Peyer's patch (tissue), 4 donors: Measurements from ENCODE around the gene DOCK9. TPM values are rescaled to one million over a fixed set of nuclear protein-coding genes. Genes with fewer than 3 reads are reported as not detected.

Source experiments
- DNase-seq, 3 donors: peaks; one replicate each; pipeline ENCODE4 v3.0.0-alpha.2; 2017 to 2019
- H3K27ac ChIP-seq, 4 donors: fragments of 200-600 bp; sonication (generic); one replicate each; pipeline ENCODE4 v1.5.1; 2016 to 2019
- H3K27me3 ChIP-seq, 2 donors: fragments of 200-600 bp; sonication (generic); one replicate each; pipeline ENCODE4 v1.5.1; 2019
- H3K36me3 ChIP-seq, 3 donors: fragments of 200-600 bp; sonication (generic); one replicate each; pipeline ENCODE4 v1.5.1; 2016 to 2019
- H3K4me1 ChIP-seq, 4 donors: fragments of 200-600 bp; sonication (generic); one replicate each; pipeline ENCODE4 v1.5.1; 2016 to 2019
- H3K4me3 ChIP-seq, 4 donors: fragments of 200-600 bp; sonication (generic); 1 replicate in 3 of 4; 2 replicates in 1 of 4; pipeline ENCODE4 v1.5.1; 2016 to 2019; ENCODE audit warnings: mild to moderate bottlenecking in 1 of 4
- H3K9me3 ChIP-seq, 4 donors: fragments of 200-600 bp; sonication (generic); one replicate each; pipeline ENCODE4 v1.5.1; 2016 to 2019; ENCODE audit warnings: mild to moderate bottlenecking in 1 of 4
- POLR2A ChIP-seq, 2 donors: fragments of 450-650 bp; IDR thresholded peaks; one replicate each; pipeline ENCODE4 v1.5.1; 2017; ENCODE audit warnings: antibody characterized with exemption in 2 of 2, mild to moderate bottlenecking in 2 of 2, moderate library complexity in 2 of 2
- total RNA-seq, 4 donors: library from RNA; depleted of rRNA; stranded (reverse); fragments of >200 nt; gene quantifications; one replicate each; pipeline ENCODE4 v1.1.0, GENCODE V29; 2016
- TF ChIP-seq, protein P1 (sequence below), 6 experiments: fragments of 450-650 bp in 4 of 6; fragments of 200-600 bp in 2 of 6; sonication (generic) in 1 of 6; IDR thresholded peaks; one replicate each; pipeline ENCODE4 v1.5.1; 2017 to 2019; ENCODE audit warnings: antibody characterized with exemption in 6 of 6, mild to moderate bottlenecking in 3 of 6, moderate library complexity in 1 of 6

DOCK9 gene
- total RNA-seq, 4 donors from 2014 or later, result 52.5 to 166 (median 54.2) TPM

- peaks cover 0 to 42% (median 0%) of the 10 kb centered on the region in 3 donors for H3K36me3 ChIP-seq
These were observed 104.4 kb downstream of the DOCK9 start for GRCh38 chr13:98873377-98874028.

DNA sequence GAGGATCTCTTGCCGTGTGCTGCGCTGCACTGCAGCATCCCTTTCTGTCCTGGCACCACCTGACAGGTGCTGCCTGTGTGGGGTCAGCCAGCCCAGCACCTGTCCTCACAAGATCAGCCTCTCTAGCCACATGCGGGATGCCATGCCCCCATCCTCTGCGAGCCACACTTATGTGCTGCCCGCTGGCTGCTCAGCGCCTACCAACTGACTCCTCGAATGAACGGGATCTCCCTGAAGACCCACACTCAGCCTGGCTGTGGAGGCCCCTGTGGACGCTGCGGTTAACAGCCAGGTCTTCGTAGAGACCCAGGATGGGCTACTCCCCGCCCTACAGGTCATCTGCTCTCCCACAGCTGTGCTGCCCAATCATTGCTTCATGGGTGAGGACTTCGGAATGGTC lies 106.1 kb downstream of the DOCK9 start:
- Histone ChIP-seq H3K4me3 (no peak overlapping the region), H3K27ac (no peak overlapping the region), H3K4me1 (no peaks in the 10 kb centered on the region), H3K27me3 (no peaks in the 10 kb centered on the region), H3K36me3 (peaks cover 0 to 45% (median 0%) of the 10 kb centered on the region in 3 donors), H3K9me3 (peaks cover 0 to 8% (median 0%) of the 10 kb centered on the region in 4 donors)
- DNase-seq, result no peak
- no peak for TF ChIP-seq POLR2A (IDR thresholded peaks at IDR 0.05)

More at GRCh38 chr13:98873377-98874028, 104.4 kb downstream of the DOCK9 start:
- peaks cover 0 to 8% (median 0%) of the 10 kb centered on the region in 4 donors for H3K9me3 ChIP-seq
- no peaks in the 10 kb centered on the region for H3K4me1 ChIP-seq
- TF ChIP-seq POLR2A (IDR thresholded peaks at IDR 0.05), result no peak
- TF ChIP-seq, protein P1, sequence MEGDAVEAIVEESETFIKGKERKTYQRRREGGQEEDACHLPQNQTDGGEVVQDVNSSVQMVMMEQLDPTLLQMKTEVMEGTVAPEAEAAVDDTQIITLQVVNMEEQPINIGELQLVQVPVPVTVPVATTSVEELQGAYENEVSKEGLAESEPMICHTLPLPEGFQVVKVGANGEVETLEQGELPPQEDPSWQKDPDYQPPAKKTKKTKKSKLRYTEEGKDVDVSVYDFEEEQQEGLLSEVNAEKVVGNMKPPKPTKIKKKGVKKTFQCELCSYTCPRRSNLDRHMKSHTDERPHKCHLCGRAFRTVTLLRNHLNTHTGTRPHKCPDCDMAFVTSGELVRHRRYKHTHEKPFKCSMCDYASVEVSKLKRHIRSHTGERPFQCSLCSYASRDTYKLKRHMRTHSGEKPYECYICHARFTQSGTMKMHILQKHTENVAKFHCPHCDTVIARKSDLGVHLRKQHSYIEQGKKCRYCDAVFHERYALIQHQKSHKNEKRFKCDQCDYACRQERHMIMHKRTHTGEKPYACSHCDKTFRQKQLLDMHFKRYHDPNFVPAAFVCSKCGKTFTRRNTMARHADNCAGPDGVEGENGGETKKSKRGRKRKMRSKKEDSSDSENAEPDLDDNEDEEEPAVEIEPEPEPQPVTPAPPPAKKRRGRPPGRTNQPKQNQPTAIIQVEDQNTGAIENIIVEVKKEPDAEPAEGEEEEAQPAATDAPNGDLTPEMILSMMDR (IDR thresholded peaks at IDR 0.05), result no peak
- DNase-seq, result no peak
- no peaks in the 10 kb centered on the region for H3K27me3 ChIP-seq
- H3K4me3 ChIP-seq, result no peak overlapping the region
- H3K27ac ChIP-seq, result no peak overlapping the region

DNA sequence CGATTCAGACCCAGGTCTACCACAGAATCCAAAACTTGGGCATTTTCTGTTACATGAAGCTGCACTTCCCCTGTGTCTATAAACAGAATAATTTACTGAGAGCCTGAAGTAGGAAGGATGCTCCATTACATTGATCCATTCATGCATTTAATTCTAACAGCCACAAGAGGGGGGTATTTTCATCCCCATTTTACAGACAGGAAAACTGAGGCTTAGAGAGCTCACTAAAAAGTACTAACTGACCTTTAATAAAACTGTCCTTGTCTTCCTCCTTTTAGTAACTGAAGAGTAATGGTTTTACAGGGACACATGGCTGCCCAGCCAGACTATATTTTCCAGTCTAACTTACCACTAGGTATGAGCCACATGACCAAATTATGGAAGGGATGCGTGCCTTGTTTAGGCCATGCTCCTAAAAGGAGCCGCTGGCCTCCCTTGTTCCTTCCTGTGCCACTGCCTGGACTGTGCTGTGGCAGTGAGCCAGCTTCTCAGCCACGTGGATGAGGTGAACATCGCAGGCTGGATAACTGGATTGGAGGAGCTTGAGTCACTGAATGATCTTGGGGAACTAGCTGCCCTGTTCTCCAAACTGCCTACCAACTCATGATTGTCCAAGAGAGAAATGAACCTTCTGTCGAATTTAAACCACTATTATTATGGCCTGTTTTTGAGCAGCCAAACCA lies 108.3 kb downstream of the DOCK9 start:
- TF ChIP-seq, protein P1 (IDR thresholded peaks at IDR 0.05), result peak in 4 of 6 experiments; percentile 4 to 35 (median 31)
- no peak for TF ChIP-seq POLR2A (IDR thresholded peaks at IDR 0.05)
- H3K36me3 ChIP-seq, result peaks cover 0 to 59% (median 0%) of the 10 kb centered on the region in 3 donors

GRCh38 chr13:98868932-98869331 lies 108.9 kb downstream of the DOCK9 start:
- Histone ChIP-seq H3K9me3 (peaks cover 0 to 8% (median 0%) of the 10 kb centered on the region in 4 donors), H3K27me3 (no peaks in the 10 kb centered on the region), H3K4me1 (no peaks in the 10 kb centered on the region), H3K36me3 (peaks cover 0 to 56% (median 0%) of the 10 kb centered on the region in 3 donors), H3K4me3 (no peak overlapping the region), H3K27ac (no peak overlapping the region)
- no peak for DNase-seq
- TF ChIP-seq, protein P1 (IDR thresholded peaks at IDR 0.05), result no peak
- TF ChIP-seq POLR2A (IDR thresholded peaks at IDR 0.05), result no peak

More for the DNA sequence above, 108.3 kb downstream of the DOCK9 start:
- H3K4me3 ChIP-seq, result no peak overlapping the region
- no peaks in the 10 kb centered on the region for H3K4me1 ChIP-seq
- peaks cover 0 to 8% (median 0%) of the 10 kb centered on the region in 4 donors for H3K9me3 ChIP-seq
- H3K27ac ChIP-seq, result no peak overlapping the region
- DNase-seq, result no peak
- H3K27me3 ChIP-seq, result no peaks in the 10 kb centered on the region

DNA sequence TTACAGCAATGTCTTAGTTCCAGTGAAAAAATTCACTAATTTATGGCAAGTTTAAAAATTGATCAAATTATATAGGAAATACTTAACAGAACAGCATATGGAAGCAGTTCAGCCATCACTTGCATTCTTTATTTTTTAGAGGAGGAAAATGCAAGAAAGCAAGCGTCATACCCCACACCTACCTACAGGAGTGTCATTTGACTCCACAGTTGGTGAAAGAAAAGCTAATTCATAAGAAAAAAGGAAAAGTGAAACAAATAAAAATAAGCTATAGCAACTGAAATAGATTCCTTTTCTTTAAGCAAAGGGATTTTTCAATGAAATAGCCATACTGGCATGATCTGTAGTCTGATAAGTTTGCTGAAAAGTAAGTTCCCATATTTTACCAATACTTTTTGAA lies 111.0 kb downstream of the DOCK9 start:
- H3K27me3 ChIP-seq, result no peaks in the 10 kb centered on the region
- TF ChIP-seq, protein P1 (IDR thresholded peaks at IDR 0.05), result peak in 1 of 6 experiments; percentile 21
- no peak for TF ChIP-seq POLR2A (IDR thresholded peaks at IDR 0.05)
- no peaks in the 10 kb centered on the region for H3K4me1 ChIP-seq
- H3K4me3 ChIP-seq, result no peak overlapping the region
- H3K36me3 ChIP-seq, result peaks cover 0 to 53% (median 0%) of the 10 kb centered on the region in 3 donors
- no peaks in the 10 kb centered on the region for H3K9me3 ChIP-seq
- no peak overlapping the region for H3K27ac ChIP-seq
- no peak for DNase-seq

- DNase-seq, result no peak
- Histone ChIP-seq H3K4me1 (peaks cover 0 to 4% (median 0%) of the 10 kb centered on the region in 4 donors), H3K27ac (no peak overlapping the region), H3K27me3 (no peaks in the 10 kb centered on the region), H3K36me3 (peaks cover 0 to 48% (median 0%) of the 10 kb centered on the region in 3 donors), H3K4me3 (no peak overlapping the region), H3K9me3 (no peaks in the 10 kb centered on the region)
- TF ChIP-seq, protein P1 (IDR thresholded peaks at IDR 0.05), result no peak
- TF ChIP-seq POLR2A (IDR thresholded peaks at IDR 0.05), result no peak
These were observed 117.4 kb downstream of the DOCK9 start for GRCh38 chr13:98860491-98860890.
